ENCODE results near the gene COL5A1. TPM values are rescaled to one million over a fixed set of nuclear protein-coding genes. Genes with fewer than 3 reads are reported as not detected.

COL5A1 gene
- total RNA-seq, 4 donors from 2014 or later: 51.9 to 78.3 (median 62.4) TPM

- Histone ChIP-seq H3K27me3 (no peaks in the 10 kb centered on the region), H3K36me3 (peaks cover 0 to 23% (median 0%) of the 10 kb centered on the region in 3 donors), H3K4me1 (peaks cover 0 to 84% (median 8%) of the 10 kb centered on the region in 4 donors), H3K4me3 (no peak overlapping the region), H3K9me3 (no peaks in the 10 kb centered on the region), H3K27ac (peak overlapping the region in 2 of 4 donors; percentile 34 to 43)
- no peak for DNase-seq (ENCODE audit: low spot score in 2 of 2)
- WGBS, 2 donors: 75 to 83% methylated on average over 16 to 17 of the region's 17 CpGs
- TF ChIP-seq EP300 (IDR thresholded peaks at IDR 0.05): no peak
Observed at GRCh38 chr9:134720136-134720753, 78.6 kb downstream of the COL5A1 start.

GRCh38 chr9:134720796-134721195 lies 79.2 kb downstream of the COL5A1 start:
- Histone ChIP-seq H3K4me1 (peaks cover 0 to 89% (median 8%) of the 10 kb centered on the region in 4 donors), H3K9me3 (no peaks in the 10 kb centered on the region), H3K36me3 (peaks cover 0 to 22% (median 0%) of the 10 kb centered on the region in 3 donors), H3K27ac (no peak overlapping the region), H3K4me3 (no peak overlapping the region), H3K27me3 (no peaks in the 10 kb centered on the region)
- WGBS, 2 donors: 87 to 89% methylated on average over 8 to 9 of the region's 9 CpGs
- no peak for DNase-seq (ENCODE audit: low spot score in 2 of 2)
- TF ChIP-seq POLR2A (IDR thresholded peaks at IDR 0.05) (no peak), EP300 (IDR thresholded peaks at IDR 0.05) (no peak), CTCF (IDR thresholded peaks at IDR 0.05) (no peak)

GRCh38 chr9:134721344-134721743 lies 79.7 kb downstream of the COL5A1 start:
- DNase-seq (ENCODE audit: low spot score in 2 of 2): no peak
- Histone ChIP-seq H3K36me3 (peaks cover 0 to 17% (median 0%) of the 10 kb centered on the region in 3 donors), H3K4me3 (no peak overlapping the region), H3K27ac (no peak overlapping the region), H3K9me3 (no peaks in the 10 kb centered on the region), H3K27me3 (no peaks in the 10 kb centered on the region), H3K4me1 (peaks cover 0 to 92% (median 8%) of the 10 kb centered on the region in 4 donors)
- TF ChIP-seq CTCF (IDR thresholded peaks at IDR 0.05): no peak
- no peak for TF ChIP-seq EP300 (IDR thresholded peaks at IDR 0.05)
- TF ChIP-seq POLR2A (IDR thresholded peaks at IDR 0.05): no peak
- WGBS, 2 donors: 80 to 90% methylated on average over 7 to 9 of the region's 9 CpGs

GRCh38 chr9:134722120-134722701 lies 80.6 kb downstream of the COL5A1 start:
- 74 to 76% methylated on average over 9 to 15 of the region's 15 CpGs for WGBS, 2 donors
- Histone ChIP-seq H3K27ac (no peak overlapping the region), H3K36me3 (peaks cover 0 to 13% (median 0%) of the 10 kb centered on the region in 3 donors), H3K4me3 (no peak overlapping the region), H3K9me3 (no peaks in the 10 kb centered on the region), H3K4me1 (peaks cover 0 to 87% (median 8%) of the 10 kb centered on the region in 4 donors), H3K27me3 (no peaks in the 10 kb centered on the region)
- no peak for TF ChIP-seq CTCF (IDR thresholded peaks at IDR 0.05)
- no peak for TF ChIP-seq POLR2A (IDR thresholded peaks at IDR 0.05)
- no peak for TF ChIP-seq EP300 (IDR thresholded peaks at IDR 0.05)
- no peak for DNase-seq (ENCODE audit: low spot score in 2 of 2)

DNA sequence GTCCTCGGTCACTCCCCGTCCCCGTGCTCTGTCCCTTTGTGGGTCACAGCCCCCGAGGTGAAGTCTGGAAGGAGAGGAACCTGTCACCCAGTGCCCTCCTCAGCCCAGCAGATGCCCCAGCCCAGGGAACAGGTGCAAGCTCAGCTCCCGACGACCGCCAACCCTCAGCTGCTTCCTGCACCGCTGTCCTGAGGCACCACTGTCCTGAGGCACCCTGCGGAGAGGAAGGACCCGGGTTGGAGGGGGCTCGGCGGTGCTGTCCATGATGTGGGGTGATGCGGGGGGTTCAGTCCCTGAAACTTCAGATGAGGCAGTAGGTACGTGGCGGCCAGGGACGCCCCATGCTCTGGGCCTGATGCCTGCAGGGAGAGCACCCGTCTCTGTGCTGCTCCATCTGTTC lies 81.4 kb downstream of the COL5A1 start:
- no peaks in the 10 kb centered on the region for H3K27me3 ChIP-seq
- H3K4me1 ChIP-seq: peaks cover 0 to 79% (median 8%) of the 10 kb centered on the region in 4 donors
- no peak overlapping the region for H3K4me3 ChIP-seq
- no peak for DNase-seq (ENCODE audit: low spot score in 2 of 2)
- H3K27ac ChIP-seq: no peak overlapping the region
- TF ChIP-seq EP300 (IDR thresholded peaks at IDR 0.05) (no peak), POLR2A (IDR thresholded peaks at IDR 0.05) (no peak), CTCF (IDR thresholded peaks at IDR 0.05) (no peak)
- H3K36me3 ChIP-seq: peaks cover 0 to 21% (median 0%) of the 10 kb centered on the region in 3 donors
- no peaks in the 10 kb centered on the region for H3K9me3 ChIP-seq
- 76 to 82% methylated on average over 5 to 16 of the region's 17 CpGs for WGBS, 2 donors

Measured in tibial nerve (tissue), 4 donors.